Neural cell (in vitro differentiated cells): ENCODE results near the gene TRMT44. TPM values are rescaled to one million over a fixed set of nuclear protein-coding genes. Genes with fewer than 3 reads are reported as not detected.

Source experiments
- H2AFZ ChIP-seq: fragments of 200-600, 300-800 bp; sonication (generic), shearing (Covaris generic); 2 replicates; pipeline ENCODE4 v1.6.0; 2014; ENCODE audit warnings: low read depth, mild to moderate bottlenecking, antibody characterized with exemption, low read length, moderate library complexity
- H3F3A ChIP-seq: fragments of 200-600 bp; shearing (Covaris generic); 2 replicates; pipeline ENCODE4 v1.6.1; 2016; ENCODE audit warnings: mild to moderate bottlenecking, moderate library complexity, mixed read lengths, antibody characterized with exemption, low read length; ENCODE audit not compliant: insufficient read depth, poor library complexity, severe bottlenecking
- H3K27ac ChIP-seq: fragments of 200-600, 300-800 bp; sonication (generic), shearing (Covaris generic); 2 replicates; pipeline ENCODE4 v1.5.1; 2014; ENCODE audit warnings: mild to moderate bottlenecking, low read length, moderate library complexity
- H3K27me3 ChIP-seq: fragments of 300-800, 200-600 bp; sonication (generic), shearing (Covaris generic); 2 replicates; pipeline ENCODE4 v1.6.0; 2014; ENCODE audit warnings: mild to moderate bottlenecking, low read depth, low read length, moderate library complexity; ENCODE audit not compliant: insufficient read depth
- H3K36me3 ChIP-seq: fragments of 300-800, 200-600 bp; sonication (generic), shearing (Covaris generic); 2 replicates; pipeline ENCODE4 v1.5.1; 2014; ENCODE audit warnings: mild to moderate bottlenecking, antibody characterized with exemption, low read length, moderate library complexity; ENCODE audit not compliant: insufficient read depth
- H3K4me2 ChIP-seq: fragments of 300-800, 200-600 bp; sonication (generic), shearing (Covaris generic); 2 replicates; pipeline ENCODE4 v1.6.0; 2014; ENCODE audit warnings: mild to moderate bottlenecking, low read length
- H3K4me3 ChIP-seq: fragments of 300-800, 200-600 bp; sonication (generic), shearing (Covaris generic); 2 replicates; pipeline ENCODE4 v1.5.1; 2014; ENCODE audit warnings: mild to moderate bottlenecking, low read length, moderate library complexity
- H3K79me2 ChIP-seq: fragments of 200-600 bp; shearing (Covaris generic); replicated peaks from 2 replicates; pipeline ENCODE4 v1.6.0; 2014; ENCODE audit warnings: mild to moderate bottlenecking, low read length, moderate library complexity; ENCODE audit not compliant: insufficient read depth
- H3K9ac ChIP-seq: fragments of 300-800, 200-600 bp; sonication (generic), shearing (Covaris generic); 2 replicates; pipeline ENCODE4 v1.6.1; 2016; ENCODE audit warnings: mild to moderate bottlenecking, low read length, mixed read lengths
- H3K9me2 ChIP-seq: fragments of 200-600 bp; shearing (Covaris generic); 2 replicates; pipeline ENCODE4 v1.6.1; 2016; ENCODE audit warnings: mild to moderate bottlenecking, low read length, mixed read lengths; ENCODE audit not compliant: insufficient read depth
- H3K9me3 ChIP-seq: fragments of 200-600, 300-800 bp; sonication (generic), shearing (Covaris generic); 2 replicates; pipeline ENCODE4 v1.6.1; 2016; ENCODE audit warnings: mild to moderate bottlenecking, mixed run types, low read length, moderate library complexity, mixed read lengths
- H4K20me1 ChIP-seq: fragments of 200-600 bp; shearing (Covaris generic); 2 replicates; pipeline ENCODE4 v1.6.1; 2016; ENCODE audit warnings: mild to moderate bottlenecking, mixed run types; ENCODE audit not compliant: insufficient read depth
- EP300 ChIP-seq: fragments of 450-650 bp; conservative IDR thresholded peaks from 2 replicates; pipeline ENCODE4 v1.6.1; 2014; ENCODE audit warnings: antibody characterized with exemption, mild to moderate bottlenecking, moderate library complexity; ENCODE audit not compliant: poor library complexity, severe bottlenecking
- EZH2 ChIP-seq: fragments of 200-600, 300-800 bp; shearing (Covaris generic), sonication (generic); IDR thresholded peaks from 2 replicates; pipeline ENCODE4 v1.6.1; 2014; ENCODE audit warnings: antibody characterized with exemption, low read length, borderline replicate concordance, mild to moderate bottlenecking; ENCODE audit not compliant: insufficient read depth, poor library complexity, severe bottlenecking
- MXI1 ChIP-seq: fragments of 450-650 bp; conservative IDR thresholded peaks from 2 replicates; pipeline ENCODE4 v1.6.1; 2014; ENCODE audit warnings: antibody characterized with exemption, mild to moderate bottlenecking; ENCODE audit not compliant: poor library complexity, severe bottlenecking
- POLR2AphosphoS5 ChIP-seq: IDR thresholded peaks from 2 replicates; pipeline ENCODE4 v1.6.1; 2012
- RAD21 ChIP-seq: fragments of 450-650 bp; conservative IDR thresholded peaks from 2 replicates; pipeline ENCODE4 v1.6.1; 2014; ENCODE audit warnings: antibody characterized with exemption, mild to moderate bottlenecking, moderate library complexity
- SMC3 ChIP-seq: fragments of 450-650 bp; conservative IDR thresholded peaks from 2 replicates; pipeline ENCODE4 v1.6.1; 2014; ENCODE audit warnings: antibody characterized with exemption, mild to moderate bottlenecking, moderate library complexity; ENCODE audit not compliant: poor library complexity
- TAF1 ChIP-seq: IDR thresholded peaks from 2 replicates; pipeline ENCODE4 v1.6.1; 2012; ENCODE audit warnings: low read depth
- polyA plus RNA-seq: library from polyadenylated mRNA; depleted of rRNA; stranded (reverse); fragments of >200 nt; gene quantifications from 2 replicates; pipeline ENCODE4 v1.2.3, GENCODE V29; 2014
- TF ChIP-seq, protein P1 (sequence below): IDR thresholded peaks from 2 replicates; pipeline ENCODE4 v1.6.1; 2012; ENCODE audit warnings: borderline replicate concordance
- TF ChIP-seq, protein P2 (sequence below): fragments of 450-650 bp; IDR thresholded peaks from 2 replicates; pipeline ENCODE4 v1.5.1; 2014; ENCODE audit warnings: antibody characterized with exemption, mild to moderate bottlenecking, moderate library complexity; ENCODE audit not compliant: poor library complexity, severe bottlenecking

The TRMT44 gene
- polyA plus RNA-seq, 1 donor from 2014 or later, result 20.6 TPM

DNA sequence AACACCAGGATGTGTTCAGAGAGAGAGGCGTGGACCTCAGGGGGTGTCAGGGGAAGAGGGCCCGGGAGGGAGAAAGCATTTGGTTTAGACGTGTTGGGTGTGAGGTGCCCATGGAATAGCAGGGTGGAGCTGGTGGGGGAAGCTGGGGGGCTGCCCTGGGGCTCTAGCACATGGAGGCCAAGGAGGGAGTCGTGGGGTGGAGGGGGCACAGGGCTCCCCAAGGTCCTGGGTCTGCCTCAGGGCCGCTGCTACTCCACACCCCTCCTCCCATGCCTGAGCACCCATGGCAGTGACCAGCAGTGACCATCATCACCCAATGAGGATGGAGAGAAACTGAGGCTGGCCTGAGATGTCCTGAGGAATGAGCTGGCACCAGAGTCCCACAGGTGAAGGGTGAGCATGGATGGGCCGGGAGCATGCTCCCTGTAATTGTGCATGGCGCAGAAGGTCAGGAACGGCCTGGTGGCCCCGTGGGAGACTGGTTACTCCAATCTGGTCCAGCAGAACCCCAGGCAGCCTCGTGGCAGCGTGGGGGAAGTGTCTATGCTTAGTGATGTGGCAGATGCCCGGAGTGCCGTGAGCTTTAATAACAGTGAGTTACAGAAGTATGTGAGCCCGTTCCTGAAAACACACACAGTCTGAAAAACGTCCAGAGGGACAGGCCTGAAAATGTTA is 70.2 kb downstream of the TRMT44 start:
- TF ChIP-seq TAF1 (no peak), RAD21 (no peak), SMC3 (no peak), EZH2 (no peak), POLR2AphosphoS5 (no peak), EP300 (no peak), MXI1 (no peak)
- TF ChIP-seq, protein P1, sequence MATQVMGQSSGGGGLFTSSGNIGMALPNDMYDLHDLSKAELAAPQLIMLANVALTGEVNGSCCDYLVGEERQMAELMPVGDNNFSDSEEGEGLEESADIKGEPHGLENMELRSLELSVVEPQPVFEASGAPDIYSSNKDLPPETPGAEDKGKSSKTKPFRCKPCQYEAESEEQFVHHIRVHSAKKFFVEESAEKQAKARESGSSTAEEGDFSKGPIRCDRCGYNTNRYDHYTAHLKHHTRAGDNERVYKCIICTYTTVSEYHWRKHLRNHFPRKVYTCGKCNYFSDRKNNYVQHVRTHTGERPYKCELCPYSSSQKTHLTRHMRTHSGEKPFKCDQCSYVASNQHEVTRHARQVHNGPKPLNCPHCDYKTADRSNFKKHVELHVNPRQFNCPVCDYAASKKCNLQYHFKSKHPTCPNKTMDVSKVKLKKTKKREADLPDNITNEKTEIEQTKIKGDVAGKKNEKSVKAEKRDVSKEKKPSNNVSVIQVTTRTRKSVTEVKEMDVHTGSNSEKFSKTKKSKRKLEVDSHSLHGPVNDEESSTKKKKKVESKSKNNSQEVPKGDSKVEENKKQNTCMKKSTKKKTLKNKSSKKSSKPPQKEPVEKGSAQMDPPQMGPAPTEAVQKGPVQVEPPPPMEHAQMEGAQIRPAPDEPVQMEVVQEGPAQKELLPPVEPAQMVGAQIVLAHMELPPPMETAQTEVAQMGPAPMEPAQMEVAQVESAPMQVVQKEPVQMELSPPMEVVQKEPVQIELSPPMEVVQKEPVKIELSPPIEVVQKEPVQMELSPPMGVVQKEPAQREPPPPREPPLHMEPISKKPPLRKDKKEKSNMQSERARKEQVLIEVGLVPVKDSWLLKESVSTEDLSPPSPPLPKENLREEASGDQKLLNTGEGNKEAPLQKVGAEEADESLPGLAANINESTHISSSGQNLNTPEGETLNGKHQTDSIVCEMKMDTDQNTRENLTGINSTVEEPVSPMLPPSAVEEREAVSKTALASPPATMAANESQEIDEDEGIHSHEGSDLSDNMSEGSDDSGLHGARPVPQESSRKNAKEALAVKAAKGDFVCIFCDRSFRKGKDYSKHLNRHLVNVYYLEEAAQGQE, result no peak
- TF ChIP-seq, protein P2, sequence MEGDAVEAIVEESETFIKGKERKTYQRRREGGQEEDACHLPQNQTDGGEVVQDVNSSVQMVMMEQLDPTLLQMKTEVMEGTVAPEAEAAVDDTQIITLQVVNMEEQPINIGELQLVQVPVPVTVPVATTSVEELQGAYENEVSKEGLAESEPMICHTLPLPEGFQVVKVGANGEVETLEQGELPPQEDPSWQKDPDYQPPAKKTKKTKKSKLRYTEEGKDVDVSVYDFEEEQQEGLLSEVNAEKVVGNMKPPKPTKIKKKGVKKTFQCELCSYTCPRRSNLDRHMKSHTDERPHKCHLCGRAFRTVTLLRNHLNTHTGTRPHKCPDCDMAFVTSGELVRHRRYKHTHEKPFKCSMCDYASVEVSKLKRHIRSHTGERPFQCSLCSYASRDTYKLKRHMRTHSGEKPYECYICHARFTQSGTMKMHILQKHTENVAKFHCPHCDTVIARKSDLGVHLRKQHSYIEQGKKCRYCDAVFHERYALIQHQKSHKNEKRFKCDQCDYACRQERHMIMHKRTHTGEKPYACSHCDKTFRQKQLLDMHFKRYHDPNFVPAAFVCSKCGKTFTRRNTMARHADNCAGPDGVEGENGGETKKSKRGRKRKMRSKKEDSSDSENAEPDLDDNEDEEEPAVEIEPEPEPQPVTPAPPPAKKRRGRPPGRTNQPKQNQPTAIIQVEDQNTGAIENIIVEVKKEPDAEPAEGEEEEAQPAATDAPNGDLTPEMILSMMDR, result no peak
- H3K4me2 ChIP-seq, result no peak overlapping the region
- no peaks in the 10 kb centered on the region for H3K9me3 ChIP-seq
- no peak overlapping the region for H3K9ac ChIP-seq
- H4K20me1 ChIP-seq, result no peaks in the 10 kb centered on the region
- no peak overlapping the region for H3K4me3 ChIP-seq
- H2AFZ ChIP-seq, result no peak overlapping the region
- H3F3A ChIP-seq, result no peaks in the 10 kb centered on the region
- no peaks in the 10 kb centered on the region for H3K27me3 ChIP-seq
- H3K9me2 ChIP-seq, result no peaks in the 10 kb centered on the region
- H3K36me3 ChIP-seq, result no peaks in the 10 kb centered on the region
- no peaks in the 10 kb centered on the region for H3K79me2 ChIP-seq
- H3K27ac ChIP-seq, result no peak overlapping the region

DNA sequence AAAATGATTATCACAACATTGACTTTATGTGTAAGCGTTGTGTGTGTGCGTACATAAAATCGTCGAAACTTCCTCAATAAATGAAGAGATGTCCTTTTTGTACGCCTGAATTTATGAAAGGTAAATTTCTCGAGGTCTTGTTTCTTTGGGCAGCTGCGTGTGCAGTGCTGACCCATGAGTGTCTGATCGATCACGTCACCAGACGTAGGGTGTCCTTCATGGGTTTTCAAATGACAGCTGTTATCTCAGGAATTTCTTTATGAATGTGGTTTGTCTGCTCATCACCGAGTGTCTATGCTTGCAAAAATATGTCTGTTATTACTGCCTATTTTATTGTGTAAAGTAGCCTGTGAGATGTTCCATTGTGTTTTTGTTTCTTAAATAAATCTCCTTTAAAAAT is 71.9 kb downstream of the TRMT44 start:
- no peaks in the 10 kb centered on the region for H3K79me2 ChIP-seq
- no peak overlapping the region for H3K4me3 ChIP-seq

More for the DNA sequence above, 71.9 kb downstream of the TRMT44 start:
- Histone ChIP-seq H3K27me3 (no peaks in the 10 kb centered on the region), H3F3A (no peaks in the 10 kb centered on the region), H3K9me2 (no peaks in the 10 kb centered on the region), H4K20me1 (no peaks in the 10 kb centered on the region), H3K36me3 (no peaks in the 10 kb centered on the region), H3K27ac (no peak overlapping the region), H3K9me3 (no peaks in the 10 kb centered on the region), H3K4me2 (no peak overlapping the region), H2AFZ (no peak overlapping the region), H3K9ac (no peak overlapping the region)
- TF ChIP-seq, protein P1, result no peak
- TF ChIP-seq EZH2 (no peak), MXI1 (no peak), RAD21 (no peak), SMC3 (no peak), EP300 (no peak), POLR2AphosphoS5 (no peak), TAF1 (no peak)
- TF ChIP-seq, protein P2, result no peak
